BLaER1 treated with 17β-estradiol and CSF1 and Interleukin-3, amounts not matched to agents 10 nM and 100 nM (cell line): ENCODE results near the gene NOC2L.
"Not testable (repeated sequence)": the region's sequence is repeated elsewhere in the genome, so short reads cannot be mapped to it uniquely, and the experiment has no call there.

Experiments
- H3K27ac ChIP-seq, 11 experiments: shearing (Covaris generic); formaldehyde crosslinking; 2 replicates each; pipeline ENCODE4 v1.8.1; 2022
- H3K27me3 ChIP-seq, 11 experiments: shearing (Covaris generic); formaldehyde crosslinking; 2 replicates each; pipeline ENCODE4 v1.8.1; 2022
- H3K36me3 ChIP-seq, 11 experiments: shearing (Covaris generic); formaldehyde crosslinking; 2 replicates each; pipeline ENCODE4 v1.8.1; 2022
- H3K4me1 ChIP-seq, 10 experiments: shearing (Covaris generic); formaldehyde crosslinking; 2 replicates each; pipeline ENCODE4 v1.8.1; 2022
- H3K4me2 ChIP-seq, 11 experiments: shearing (Covaris generic); formaldehyde crosslinking; 2 replicates each; pipeline ENCODE4 v1.8.1; 2022
- H3K4me3 ChIP-seq, 10 experiments: shearing (Covaris generic); formaldehyde crosslinking; 2 replicates each; pipeline ENCODE4 v1.8.1; 2022
- H3K9ac ChIP-seq, 11 experiments: shearing (Covaris generic); formaldehyde crosslinking; 2 replicates each; pipeline ENCODE4 v1.8.1; 2022
- H3K9me3 ChIP-seq, 11 experiments: shearing (Covaris generic); formaldehyde crosslinking; replicated peaks in 1 of 11; 2 replicates each; pipeline ENCODE4 v1.8.1; 2022
- H4K20me1 ChIP-seq, 11 experiments: shearing (Covaris generic); formaldehyde crosslinking; 2 replicates each; pipeline ENCODE4 v1.8.1; 2022
- Cebpa-rat ChIP-seq, 11 experiments: shearing (Covaris generic); IDR thresholded peaks; 2 replicates each; pipeline ENCODE4 v1.8.1; 2022

NOC2L gene

GRCh38 chr1:996851-997712 is 38.0 kb upstream of the NOC2L start:
- 0 out of 22 replicates have a peak overlapping the region, but pooled peaks of 1 of the 11 experiments have one; percentile 54 for H3K4me2 ChIP-seq
- peaks cover 0 to 59% (median 37%) of the 10 kb centered on the region in 11 experiments; a peak in 18 of 22 replicates for H4K20me1 ChIP-seq
- no peak overlapping the region for H3K27ac ChIP-seq
- peaks cover 0 to 5% (median 2%) of the 10 kb centered on the region in 11 experiments; a peak in 16 of 22 replicates for H3K9me3 ChIP-seq
- TF ChIP-seq Cebpa-rat (IDR thresholded peaks at IDR 0.05) = no peak
- peaks cover 78 to 92% (median 86%) of the 10 kb centered on the region in 11 experiments for H3K27me3 ChIP-seq
- H3K4me1 ChIP-seq = peaks cover 20 to 49% (median 44%) of the 10 kb centered on the region in 10 experiments; a peak in 19 of 20 replicates
- no peak overlapping the region for H3K4me3 ChIP-seq
- no peaks in the 10 kb centered on the region for H3K36me3 ChIP-seq
- no peak overlapping the region for H3K9ac ChIP-seq

GRCh38 chr1:995665-996633 is 36.9 kb upstream of the NOC2L start:
- H4K20me1 ChIP-seq = peaks cover 0 to 48% (median 35%) of the 10 kb centered on the region in 11 experiments; a peak in 18 of 22 replicates
- no peak overlapping the region for H3K9ac ChIP-seq
- H3K27ac ChIP-seq = no peak overlapping the region
- H3K9me3 ChIP-seq = peaks cover 0 to 10% (median 6%) of the 10 kb centered on the region in 11 experiments; a peak in 18 of 22 replicates
- peaks cover 19 to 37% (median 34%) of the 10 kb centered on the region in 10 experiments; a peak in 19 of 20 replicates for H3K4me1 ChIP-seq
- H3K27me3 ChIP-seq = peaks cover 67 to 81% (median 75%) of the 10 kb centered on the region in 11 experiments
- H3K4me3 ChIP-seq = no peak overlapping the region
- H3K36me3 ChIP-seq = no peaks in the 10 kb centered on the region
- H3K4me2 ChIP-seq = no peak overlapping the region
- TF ChIP-seq Cebpa-rat (IDR thresholded peaks at IDR 0.05) = no peak

- H3K4me1 ChIP-seq = peaks cover 5 to 23% (median 20%) of the 10 kb centered on the region in 10 experiments; a peak in 19 of 20 replicates
- H3K27ac ChIP-seq, H3K9ac ChIP-seq, H3K4me3 ChIP-seq, H3K4me2 ChIP-seq, H3K36me3 ChIP-seq: not testable (repeated sequence)
- H4K20me1 ChIP-seq = peaks cover 0 to 34% (median 24%) of the 10 kb centered on the region in 11 experiments; a peak in 18 of 22 replicates
- peaks cover 53 to 68% (median 62%) of the 10 kb centered on the region in 11 experiments for H3K27me3 ChIP-seq
- peaks cover 0 to 10% (median 6%) of the 10 kb centered on the region in 11 experiments; a peak in 18 of 22 replicates for H3K9me3 ChIP-seq
Measured at GRCh38 chr1:994546-994945, 35.5 kb upstream of the NOC2L start.

GRCh38 chr1:993379-993995 is 34.4 kb upstream of the NOC2L start:
- no peak for TF ChIP-seq Cebpa-rat (IDR thresholded peaks at IDR 0.05)
- Histone ChIP-seq H3K9me3 (peaks cover 0 to 14% (median 6%) of the 10 kb centered on the region in 11 experiments; a peak in 18 of 22 replicates), H3K27ac (no peak overlapping the region), H3K4me2 (no peak overlapping the region), H3K27me3 (peaks cover 42 to 65% (median 52%) of the 10 kb centered on the region in 11 experiments), H3K4me1 (peaks cover 0 to 15% (median 11%) of the 10 kb centered on the region in 10 experiments; a peak in 14 of 20 replicates), H3K9ac (no peak overlapping the region), H3K36me3 (no peaks in the 10 kb centered on the region), H3K4me3 (no peak overlapping the region), H4K20me1 (peaks cover 0 to 26% (median 16%) of the 10 kb centered on the region in 11 experiments; a peak in 18 of 22 replicates)

- no peak overlapping the region for H3K9ac ChIP-seq
- no peak for TF ChIP-seq Cebpa-rat (IDR thresholded peaks at IDR 0.05)
- no peaks in the 10 kb centered on the region for H3K36me3 ChIP-seq
- no peak overlapping the region for H3K27ac ChIP-seq
- no peak overlapping the region for H3K4me3 ChIP-seq
- H3K9me3 ChIP-seq = peaks cover 0 to 18% (median 6%) of the 10 kb centered on the region in 11 experiments; a peak in 18 of 22 replicates
- H3K27me3 ChIP-seq = peaks cover 31 to 55% (median 41%) of the 10 kb centered on the region in 11 experiments
- H3K4me1 ChIP-seq = peaks cover 0 to 4% (median 0%) of the 10 kb centered on the region in 10 experiments; a peak in 7 of 20 replicates
- peaks cover 0 to 15% (median 6%) of the 10 kb centered on the region in 11 experiments; a peak in 16 of 22 replicates for H4K20me1 ChIP-seq
- H3K4me2 ChIP-seq = no peak overlapping the region
Measured at GRCh38 chr1:992362-992761, 33.3 kb upstream of the NOC2L start.

- H3K4me2 ChIP-seq = no peak overlapping the region
- H3K4me3 ChIP-seq = no peak overlapping the region
- peaks cover 0 to 10% (median 2%) of the 10 kb centered on the region in 11 experiments; a peak in 12 of 22 replicates for H4K20me1 ChIP-seq
- TF ChIP-seq Cebpa-rat (IDR thresholded peaks at IDR 0.05) = no peak
- no peaks in the 10 kb centered on the region for H3K36me3 ChIP-seq
- H3K9ac ChIP-seq = no peak overlapping the region
- peaks cover 26 to 51% (median 36%) of the 10 kb centered on the region in 11 experiments for H3K27me3 ChIP-seq
- H3K27ac ChIP-seq = no peak overlapping the region
- no peaks in the 10 kb centered on the region for H3K4me1 ChIP-seq
- H3K9me3 ChIP-seq = peaks cover 0 to 18% (median 6%) of the 10 kb centered on the region in 11 experiments; a peak in 18 of 22 replicates
Measured at GRCh38 chr1:991895-992294, 32.8 kb upstream of the NOC2L start.

GRCh38 chr1:991275-991674 is 32.2 kb upstream of the NOC2L start:
- not testable (repeated sequence) for H4K20me1 ChIP-seq

GRCh38 chr1:988061-988460 is 29.0 kb upstream of the NOC2L start:
- Histone ChIP-seq H3K9me3 (peaks cover 0 to 18% (median 6%) of the 10 kb centered on the region in 11 experiments; a peak in 18 of 22 replicates), H3K27me3 (peaks cover 15 to 50% (median 29%) of the 10 kb centered on the region in 11 experiments)
- H3K4me1 ChIP-seq, H3K9ac ChIP-seq, H3K4me2 ChIP-seq, H3K4me3 ChIP-seq, H3K27ac ChIP-seq, H3K36me3 ChIP-seq, H4K20me1 ChIP-seq: not testable (repeated sequence)

More at GRCh38 chr1:991275-991674, 32.2 kb upstream of the NOC2L start:
- H3K27ac ChIP-seq, H3K4me3 ChIP-seq, H3K9ac ChIP-seq, H3K36me3 ChIP-seq, H3K4me1 ChIP-seq, H3K4me2 ChIP-seq: not testable (repeated sequence)
- Histone ChIP-seq H3K27me3 (peaks cover 21 to 47% (median 33%) of the 10 kb centered on the region in 11 experiments), H3K9me3 (peaks cover 0 to 18% (median 6%) of the 10 kb centered on the region in 11 experiments; a peak in 18 of 22 replicates)
